Thyroid gland (tissue), 4 donors: ENCODE measurements around the gene EIF4E3.

Experiments used
- CTCF ChIP-seq, 6 experiments: fragments of 200-600 bp in 3 of 6; fragments of 450-650 bp in 3 of 6; sonication (generic) in 3 of 6; IDR thresholded peaks; one replicate each; pipeline ENCODE4 v1.5.1; 2016 to 2019; ENCODE audit warnings: antibody characterized with exemption in 6 of 6, mild to moderate bottlenecking in 2 of 6, inconsistent platforms in 1 of 6, moderate library complexity in 1 of 6
- POLR2A ChIP-seq, 2 donors: fragments of 450-650 bp; IDR thresholded peaks; one replicate each; pipeline ENCODE4 v1.6.1; 2017; ENCODE audit warnings: antibody characterized with exemption in 2 of 2, mild to moderate bottlenecking in 2 of 2, moderate library complexity in 1 of 2

- TF ChIP-seq POLR2A (IDR thresholded peaks at IDR 0.05) (peak in 1 of 2 donors; percentile 40), CTCF (IDR thresholded peaks at IDR 0.05) (no peak)
Observed at GRCh38 chr3:71724584-71725270, 475 bp downstream of the EIF4E3 start.
